ENCODE results near the gene LIMS3. TPM values are rescaled to one million over a fixed set of nuclear protein-coding genes. Genes with fewer than 3 reads are reported as not detected.
"Not testable (repeated sequence)": the region's sequence is repeated elsewhere in the genome, so short reads cannot be mapped to it uniquely, and the experiment has no call there.

LIMS3 gene
- total and polyA plus RNA-seq, 2 of the 13 experiments (the other 11 are each of a cell fraction or from before 2014, with no cell fraction given), result 0.69 to 2.2 TPM

DNA sequence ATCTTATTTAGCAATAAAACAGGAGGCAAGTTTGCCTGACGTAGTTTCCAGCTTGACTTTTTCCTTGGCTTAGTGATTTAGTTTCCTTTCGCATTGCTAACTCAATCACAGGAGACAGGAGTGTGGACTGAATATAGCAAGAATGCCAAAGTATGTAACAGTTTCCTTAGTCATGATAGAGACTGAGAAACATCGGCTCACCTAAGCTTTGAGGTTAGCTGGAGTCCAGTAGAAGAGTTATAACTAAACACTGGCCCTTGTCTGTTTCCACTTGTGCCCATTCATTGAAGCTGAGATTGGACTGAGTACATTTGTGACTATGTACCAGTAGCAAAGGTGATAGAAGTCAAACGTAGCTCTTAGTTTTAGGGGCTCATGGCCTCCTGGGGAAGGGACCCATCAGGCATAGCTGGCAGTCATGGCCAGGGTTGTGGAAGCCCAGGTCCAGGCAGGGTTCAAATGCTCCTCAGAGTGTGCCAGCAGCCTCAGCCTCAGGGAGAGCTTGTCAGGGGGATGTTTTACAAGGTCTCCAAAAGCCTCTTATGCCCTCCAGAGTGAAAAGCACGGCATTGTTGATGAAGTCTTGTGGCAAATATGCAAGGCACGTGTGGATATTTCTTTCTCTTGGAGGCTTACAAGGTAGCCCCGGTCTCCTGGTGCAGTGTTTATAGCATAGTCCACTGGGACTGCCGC, 573 bp upstream of the LIMS3 start:
- DNase-seq (ENCODE audit: low spot score); ATAC-seq; in situ Hi-C loops (cut with HindIII; ENCODE audit: extremely low pct_ligation_motif_present, low pct_unique_long_range_greater_than_20kb); H2AFZ ChIP-seq (ENCODE audit: low read length); H3K36me3 ChIP-seq (replicated peaks in 1 of 2; ENCODE audit: control insufficient read depth in 1 of 2, insufficient read depth in 2 of 2, low read length in 2 of 2); H3K9me3 ChIP-seq (ENCODE audit: low read length); H3K79me2 ChIP-seq (ENCODE audit: insufficient read depth, low read length); POLR2A ChIA-PET; FAIRE-seq; H3K4me1 ChIP-seq (ENCODE audit: insufficient read depth, low read length); intact Hi-C loops (cut with micrococcal nuclease; ENCODE audit: unreplicated experiment); BruUV-seq (replicated peaks); H4K20me1 ChIP-seq (ENCODE audit: insufficient read depth, low read length); H3K9ac ChIP-seq (ENCODE audit: insufficient read depth, low read depth, low read length); CTCF ChIA-PET (ENCODE audit: low intra/inter-chr PET ratio, low total read pairs); H3K4me2 ChIP-seq (ENCODE audit: low read depth, low read length); H3K27ac ChIP-seq (ENCODE audit: extremely low read length, insufficient read depth, low read length); H3K27me3 ChIP-seq (ENCODE audit: control insufficient read depth in 1 of 2, insufficient read depth in 2 of 2, low read length in 2 of 2); H3K4me3 ChIP-seq (replicated peaks in 1 of 3; ENCODE audit: insufficient read depth in 1 of 3, low read depth in 2 of 3, low read length in 3 of 3): not testable (repeated sequence)
- WGBS (ENCODE audit: low lambda C conversion rate), result no CpG with 5 or more reads among the region's 8 CpGs

DNA sequence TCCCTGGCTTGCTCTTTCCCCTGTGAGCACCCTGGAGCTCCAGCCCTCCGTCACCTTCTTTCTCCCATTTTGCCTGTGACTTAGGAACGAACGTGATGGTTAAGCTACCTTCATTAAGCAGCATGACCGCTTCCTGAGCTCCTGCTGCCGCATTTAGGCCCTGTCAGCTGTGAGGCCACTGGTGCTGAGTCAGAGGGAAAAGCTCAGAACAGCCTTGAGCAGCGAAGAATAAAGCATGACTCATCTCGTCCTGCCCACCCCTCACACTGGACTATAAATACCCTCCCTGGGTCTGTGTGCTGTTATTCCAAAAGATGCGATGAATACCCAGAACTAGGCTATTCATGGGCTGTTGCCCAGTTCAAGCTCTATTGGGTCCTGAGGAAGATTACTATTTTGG, 7.3 kb downstream of the LIMS3 start:
- FAIRE-seq; in situ Hi-C loops (cut with HindIII; ENCODE audit: extremely low pct_ligation_motif_present, low pct_unique_long_range_greater_than_20kb): not testable (repeated sequence)

DNA sequence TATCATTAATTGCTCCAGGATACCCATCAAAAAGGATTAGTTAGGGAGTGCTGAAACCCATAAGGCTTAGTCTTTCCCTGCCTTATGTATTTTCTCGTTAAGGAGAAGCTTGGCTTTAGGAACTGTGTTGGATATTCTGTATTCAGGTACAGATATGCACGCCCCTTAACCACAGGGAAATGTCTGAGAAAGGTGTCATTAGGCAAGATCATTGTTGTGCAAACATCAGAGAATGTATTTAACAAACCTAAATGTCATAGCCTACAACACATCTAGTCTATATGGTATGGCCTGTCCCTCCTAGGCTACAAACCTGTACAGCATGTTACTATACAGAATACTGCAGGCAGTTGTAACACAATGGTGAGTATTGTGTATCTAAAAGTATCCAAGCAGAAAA, 10.1 kb downstream of the LIMS3 start:
- H3K36me3 ChIP-seq (replicated peaks in 1 of 2; ENCODE audit: control insufficient read depth in 1 of 2, insufficient read depth in 2 of 2, low read length in 2 of 2); H3K9ac ChIP-seq (ENCODE audit: insufficient read depth, low read depth, low read length); H3K4me2 ChIP-seq (ENCODE audit: low read depth, low read length); ATAC-seq; CTCF ChIA-PET (ENCODE audit: low intra/inter-chr PET ratio, low total read pairs); intact Hi-C loops (cut with micrococcal nuclease; ENCODE audit: unreplicated experiment); H2AFZ ChIP-seq (ENCODE audit: low read length); H3K27me3 ChIP-seq (ENCODE audit: control insufficient read depth in 1 of 2, insufficient read depth in 2 of 2, low read length in 2 of 2); H4K20me1 ChIP-seq (ENCODE audit: insufficient read depth, low read length); in situ Hi-C loops (cut with HindIII; ENCODE audit: extremely low pct_ligation_motif_present, low pct_unique_long_range_greater_than_20kb); BruUV-seq (replicated peaks); POLR2A ChIA-PET; H3K79me2 ChIP-seq (ENCODE audit: insufficient read depth, low read length); H3K4me1 ChIP-seq (ENCODE audit: insufficient read depth, low read length); H3K27ac ChIP-seq (ENCODE audit: extremely low read length, insufficient read depth, low read length); FAIRE-seq; DNase-seq (ENCODE audit: low spot score); H3K4me3 ChIP-seq (replicated peaks in 1 of 3; ENCODE audit: insufficient read depth in 1 of 3, low read depth in 2 of 3, low read length in 3 of 3); H3K9me3 ChIP-seq (ENCODE audit: low read length): not testable (repeated sequence)
- WGBS (ENCODE audit: low lambda C conversion rate), result no CpG with 5 or more reads among the region's 2 CpGs

More for the DNA sequence above, 7.3 kb downstream of the LIMS3 start:
- BruUV-seq (replicated peaks); H3K36me3 ChIP-seq (replicated peaks in 1 of 2; ENCODE audit: control insufficient read depth in 1 of 2, insufficient read depth in 2 of 2, low read length in 2 of 2); DNase-seq (ENCODE audit: low spot score); H4K20me1 ChIP-seq (ENCODE audit: insufficient read depth, low read length); CTCF ChIA-PET (ENCODE audit: low intra/inter-chr PET ratio, low total read pairs); H3K4me3 ChIP-seq (replicated peaks in 1 of 3; ENCODE audit: insufficient read depth in 1 of 3, low read depth in 2 of 3, low read length in 3 of 3); H3K9me3 ChIP-seq (ENCODE audit: low read length); H3K4me2 ChIP-seq (ENCODE audit: low read depth, low read length); H3K4me1 ChIP-seq (ENCODE audit: insufficient read depth, low read length); H3K27me3 ChIP-seq (ENCODE audit: control insufficient read depth in 1 of 2, insufficient read depth in 2 of 2, low read length in 2 of 2); intact Hi-C loops (cut with micrococcal nuclease; ENCODE audit: unreplicated experiment); H3K27ac ChIP-seq (ENCODE audit: extremely low read length, insufficient read depth, low read length); H3K79me2 ChIP-seq (ENCODE audit: insufficient read depth, low read length); H3K9ac ChIP-seq (ENCODE audit: insufficient read depth, low read depth, low read length); H2AFZ ChIP-seq (ENCODE audit: low read length); POLR2A ChIA-PET: not testable (repeated sequence)
- no CpG with 5 or more reads among the region's 8 CpGs for WGBS (ENCODE audit: low lambda C conversion rate)
- ATAC-seq, result peak; percentile 80

DNA sequence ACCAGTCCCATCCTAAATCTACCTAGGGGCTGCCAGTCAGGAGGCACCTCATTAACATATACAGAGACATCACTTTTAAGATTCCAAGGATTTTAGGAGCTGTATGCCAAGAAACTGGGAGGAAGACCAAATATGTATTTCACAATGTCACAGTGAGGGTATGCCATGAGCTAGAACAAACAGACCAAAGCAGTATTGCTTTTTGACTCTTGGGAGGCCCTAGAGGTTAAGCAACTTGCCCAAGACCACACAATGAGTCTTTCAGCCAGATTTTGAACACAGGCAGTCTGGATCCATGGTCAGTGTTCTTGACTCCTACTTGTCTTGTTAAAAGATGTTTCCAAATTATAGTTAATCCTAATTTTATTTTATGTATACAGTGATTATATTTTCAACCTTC, 12.3 kb downstream of the LIMS3 start:
- H3K4me2 ChIP-seq (ENCODE audit: low read depth, low read length); H3K9me3 ChIP-seq (ENCODE audit: low read length); BruUV-seq (replicated peaks); H3K79me2 ChIP-seq (ENCODE audit: insufficient read depth, low read length); H2AFZ ChIP-seq (ENCODE audit: low read length); H3K9ac ChIP-seq (ENCODE audit: insufficient read depth, low read depth, low read length); in situ Hi-C loops (cut with HindIII; ENCODE audit: extremely low pct_ligation_motif_present, low pct_unique_long_range_greater_than_20kb); H3K4me1 ChIP-seq (ENCODE audit: insufficient read depth, low read length); DNase-seq (ENCODE audit: low spot score); H3K27me3 ChIP-seq (ENCODE audit: control insufficient read depth in 1 of 2, insufficient read depth in 2 of 2, low read length in 2 of 2); H3K27ac ChIP-seq (ENCODE audit: extremely low read length, insufficient read depth, low read length); ATAC-seq; H4K20me1 ChIP-seq (ENCODE audit: insufficient read depth, low read length); intact Hi-C loops (cut with micrococcal nuclease; ENCODE audit: unreplicated experiment); POLR2A ChIA-PET; H3K36me3 ChIP-seq (replicated peaks in 1 of 2; ENCODE audit: control insufficient read depth in 1 of 2, insufficient read depth in 2 of 2, low read length in 2 of 2); FAIRE-seq; H3K4me3 ChIP-seq (replicated peaks in 1 of 3; ENCODE audit: insufficient read depth in 1 of 3, low read depth in 2 of 3, low read length in 3 of 3); CTCF ChIA-PET (ENCODE audit: low intra/inter-chr PET ratio, low total read pairs): not testable (repeated sequence)

All from HepG2 (cell line).